Measurements from ENCODE around the gene OR2J1. TPM values are rescaled to one million over a fixed set of nuclear protein-coding genes. Genes with fewer than 3 reads are reported as not detected.

OR2J1 gene
- total and polyA plus RNA-seq, 9 of the 15 experiments (the other 6 are each of a cell fraction or from before 2014, with no cell fraction given), result not detected

- no peak for TF ChIP-seq BDP1 (IDR thresholded peaks at IDR 0.05; ENCODE audit: insufficient read depth, insufficient read length)
- no peak for TF ChIP-seq IRF2 (CRISPR knock-in tag; IDR thresholded peaks at IDR 0.05)
- no peak for TF ChIP-seq OTX1 (CRISPR knock-in tag; IDR thresholded peaks at IDR 0.05)
- no peak for TF ChIP-seq ZNF282 (CRISPR knock-in tag; IDR thresholded peaks at IDR 0.05)
- TF ChIP-seq MED1 (CRISPR knock-in tag; IDR thresholded peaks at IDR 0.05; ENCODE audit: borderline replicate concordance), result no peak
- TF ChIP-seq ILK (tag; IDR thresholded peaks at IDR 0.05; ENCODE audit: borderline replicate concordance, low read depth), result no peak
- no peak for TF ChIP-seq ARNT (IDR thresholded peaks at IDR 0.05)
Observed at GRCh38 chr6:29087213-29087612, 12.1 kb upstream of the OR2J1 start, which contains the start of gene OR2B3 (continued).

GRCh38 chr6:29092957-29093356, 6.3 kb upstream of the OR2J1 start:
- 2% methylated on average over 3 of the region's 3 CpGs for WGBS (ENCODE audit: insufficient coverage, low coverage, missing lambda C conversion rate)
- CTCF ChIA-PET (ENCODE audit: low intra/inter-chr PET ratio), result no interaction called here
- POLR2A ChIA-PET, result no interaction called here
- Histone ChIP-seq H4K20me1 (replicated peaks; ENCODE audit: control insufficient read depth, insufficient read depth, low read length) (no peaks in the 10 kb centered on the region), H3K4me3 (no peak overlapping the region), H3K27me3 (ENCODE audit: control insufficient read depth in 2 of 2, insufficient read depth in 2 of 2, low read length in 2 of 2) (no peaks in the 10 kb centered on the region), H2AFZ (ENCODE audit: low read depth, low read length) (no peak overlapping the region), H3K4me1 (replicated peaks in 1 of 2; ENCODE audit: control insufficient read depth in 2 of 2, insufficient read depth in 2 of 2, low read length in 2 of 2) (no peaks in the 10 kb centered on the region), H3K27ac (ENCODE audit: extremely low read depth, low read depth, low read length) (no peak overlapping the region), H3K9me1 (ENCODE audit: control insufficient read depth, insufficient read depth, low read length) (no peaks in the 10 kb centered on the region), H3K79me2 (ENCODE audit: control insufficient read depth, insufficient read depth, low read length) (no peaks in the 10 kb centered on the region), H3K4me2 (ENCODE audit: insufficient read depth, low read length) (no peak overlapping the region), H3K9me3 (replicated peaks; ENCODE audit: control insufficient read depth, insufficient read depth, low read depth, low read length) (no peaks in the 10 kb centered on the region), H3K36me3 (ENCODE audit: control insufficient read depth, insufficient read depth, low read length) (no peaks in the 10 kb centered on the region), H3K9ac (ENCODE audit: insufficient read depth in 1 of 2, low read depth in 2 of 2, low read length in 2 of 2) (no peak overlapping the region)
- no peak for ATAC-seq
- in situ Hi-C loops (cut with MboI) (no loop called here), intact Hi-C loops (cut with micrococcal nuclease) (no loop called here)
- no peak for FAIRE-seq
- BruUV-seq (replicated peaks), result no TSS peak
- TF ChIP-seq DACH1 (IDR thresholded peaks at IDR 0.05; ENCODE audit: partially characterized antibody) (no peak), FOXJ3 (CRISPR knock-in tag; IDR thresholded peaks at IDR 0.05) (no peak), ZNF561 (CRISPR knock-in tag; conservative IDR thresholded peaks at IDR 0.05) (no peak), NFRKB (IDR thresholded peaks at IDR 0.05; ENCODE audit: low read depth) (no peak), ZNF12 (CRISPR knock-in tag; IDR thresholded peaks at IDR 0.05) (no peak), ZNF253 (CRISPR knock-in tag; conservative IDR thresholded peaks at IDR 0.05) (no peak), ZNF79 (CRISPR knock-in tag; IDR thresholded peaks at IDR 0.05; ENCODE audit: low read depth) (no peak), DNMT1 (IDR thresholded peaks at IDR 0.05) (no peak), RFX7 (CRISPR knock-in tag; IDR thresholded peaks at IDR 0.05) (no peak), BRF1 (IDR thresholded peaks at IDR 0.05; ENCODE audit: borderline replicate concordance, extremely low read depth, insufficient read length) (no peak), ZNF408 (CRISPR knock-in tag; IDR thresholded peaks at IDR 0.05; ENCODE audit: low read depth) (no peak), CREB1 (IDR thresholded peaks at IDR 0.05) (no peak), CREB1 (CRISPR knock-in tag; IDR thresholded peaks at IDR 0.05) (no peak), ZNF134 (CRISPR knock-in tag; conservative IDR thresholded peaks at IDR 0.05) (no peak), ZNF274 (IDR thresholded peaks at IDR 0.05; ENCODE audit: borderline replicate concordance, low read depth, low read length) (no peak), ZNF75A (CRISPR knock-in tag; IDR thresholded peaks at IDR 0.05) (no peak), POLR2H (tag; IDR thresholded peaks at IDR 0.05; ENCODE audit: low read depth) (no peak), GABPB1 (CRISPR knock-in tag; IDR thresholded peaks at IDR 0.05) (no peak)
- DNase-seq (ENCODE audit: extremely low read depth in 1 of 4, low spot score in 3 of 4), result no peak

Measured in K562 (cell line).